Ovary (tissue), 3 donors: Measurements from ENCODE around the gene NR2F1-AS1.

Source experiments
- CTCF ChIP-seq, 3 donors: fragments of 450-650 bp in 2 of 3; fragments of 200-600 bp in 1 of 3; IDR thresholded peaks; one replicate each; pipeline versions ENCODE4 v1.5.1 to v1.8.0; 2016 to 2022; ENCODE audit warnings: antibody characterized with exemption in 3 of 3, mild to moderate bottlenecking in 1 of 3
- POLR2A ChIP-seq: fragments of 450-650 bp; IDR thresholded peaks from one replicate; pipeline ENCODE4 v1.6.1; 2017; ENCODE audit warnings: antibody characterized with exemption, mild to moderate bottlenecking, moderate library complexity
- donor health status: DM: no; HTN: no; CAD: no.

- TF ChIP-seq CTCF (IDR thresholded peaks at IDR 0.05) (no peak), POLR2A (no peak)
Observed at GRCh38 chr5:93479982-93480509, 101.0 kb downstream of the NR2F1-AS1 start.
